Panc1 (cell line): ENCODE data around the gene FAM209B. TPM values are rescaled to one million over a fixed set of nuclear protein-coding genes. Genes with fewer than 3 reads are reported as not detected.

ENCODE experiments used
- ATAC-seq: fragments of 200-7000 bp; cut with Tn5 transposase; 2 replicates; pipeline ENCODE4 v1.9.1; 2020; ENCODE audit warnings: mild to moderate bottlenecking, moderate library complexity
- BruUV-seq: library from RNA; stranded (reverse); fragments of 400-500 nt; replicated peaks from 2 replicates; lab custom pipeline; 2021; lab: Mats Ljungman, UMichigan
- CTCF ChIA-PET: fragments of 300-600 bp; sonication (Branson Sonifier 250); formaldehyde crosslinking; loops from one replicate; lab custom pipeline; 2022; ENCODE audit warnings: antibody characterized with exemption; lab: Charles Lee
- POLR2A ChIA-PET: fragments of 300-600 bp; sonication (Branson Sonifier 250); formaldehyde crosslinking; loops from one replicate; lab custom pipeline; 2022; ENCODE audit warnings: antibody characterized with exemption; lab: Charles Lee
- DNase-seq: peaks from one replicate; pipeline ENCODE4 v3.0.0-alpha.2; 2010; ENCODE audit warnings: low read depth, low spot score
- H3K27ac ChIP-seq: 2 replicates; pipeline ENCODE4 v1.5.1; 2011; ENCODE audit warnings: mild to moderate bottlenecking, low read length, inconsistent platforms
- H3K27me3 ChIP-seq: fragments of 200-500 bp; sonication (Bioruptor generic); 2 replicates; pipeline ENCODE4 v1.6.0; 2014; ENCODE audit warnings: low read length, inconsistent platforms; ENCODE audit not compliant: control insufficient read depth, insufficient read depth
- H3K36me3 ChIP-seq: fragments of 200-500 bp; sonication (Bioruptor generic); 2 replicates; pipeline ENCODE4 v1.5.1; 2014; ENCODE audit warnings: inconsistent platforms, mild to moderate bottlenecking, low read length, moderate library complexity; ENCODE audit not compliant: control insufficient read depth, insufficient read depth
- H3K4me1 ChIP-seq: 2 replicates; pipeline ENCODE4 v1.5.1; 2011; ENCODE audit warnings: inconsistent platforms, mild to moderate bottlenecking, low read length, moderate library complexity; ENCODE audit not compliant: control insufficient read depth, insufficient read depth
- H3K4me3 ChIP-seq, 2 experiments: 2 replicates each; pipeline ENCODE4 v1.5.1; 2011 to 2012; ENCODE audit warnings: low read depth in 2 of 2, low read length in 2 of 2, mild to moderate bottlenecking in 2 of 2, inconsistent platforms in 1 of 2, moderate library complexity in 1 of 2
- H3K9me3 ChIP-seq: fragments of 200-500 bp; sonication (Bioruptor generic); 2 replicates; pipeline ENCODE4 v1.5.1; 2014; ENCODE audit warnings: low read depth, mild to moderate bottlenecking, inconsistent platforms, low read length, moderate library complexity; ENCODE audit not compliant: control insufficient read depth, insufficient read depth
- CTCF ChIP-seq: fragments of 450-650 bp; IDR thresholded peaks from 2 replicates; pipeline ENCODE4 v1.5.1; 2017; ENCODE audit warnings: mild to moderate bottlenecking
- POLR2AphosphoS5 ChIP-seq: IDR thresholded peaks from 2 replicates; pipeline ENCODE4 v1.6.1; 2012; ENCODE audit warnings: mild to moderate bottlenecking, low read depth, low read length, moderate library complexity
- SIN3A ChIP-seq: IDR thresholded peaks from 2 replicates; pipeline ENCODE4 v1.6.1; 2012; ENCODE audit warnings: low read depth, mild to moderate bottlenecking, low read length, moderate library complexity, borderline replicate concordance; ENCODE audit not compliant: insufficient read depth
- TCF7L2 ChIP-seq: IDR thresholded peaks from 2 replicates; pipeline ENCODE4 v1.6.1; 2011; ENCODE audit warnings: mild to moderate bottlenecking, low read depth, low read length, inconsistent platforms
- in situ Hi-C: cut with HindIII; loops from 2 replicates; pipeline ENCODE4 v1.10.0; 2016; ENCODE audit warnings: low sequenced_read_pairs, low pct_unique_long_range_greater_than_20kb
- intact Hi-C: fragments of 100-400 bp; cut with micrococcal nuclease; formaldehyde crosslinking; loops from one replicate; pipeline ENCODE4 v1.10.0; 2022; ENCODE audit not compliant: unreplicated experiment
- total RNA-seq: library from RNA; stranded (reverse); gene quantifications from one replicate; pipeline ENCODE4 v1.2.1, GENCODE V29; 2021; ENCODE audit not compliant: unreplicated experiment
- TF ChIP-seq, protein P1 (sequence below), 2 experiments: IDR thresholded peaks; 2 replicates each; pipeline ENCODE4 v1.6.1; 2011 to 2012; ENCODE audit warnings: low read depth in 2 of 2, control low read depth in 1 of 2, low read length in 1 of 2, mild to moderate bottlenecking in 1 of 2, moderate library complexity in 1 of 2; ENCODE audit not compliant: insufficient read depth in 1 of 2

Gene FAM209B
- total RNA-seq, 1 experiment from 2014 or later, result not detected

DNA sequence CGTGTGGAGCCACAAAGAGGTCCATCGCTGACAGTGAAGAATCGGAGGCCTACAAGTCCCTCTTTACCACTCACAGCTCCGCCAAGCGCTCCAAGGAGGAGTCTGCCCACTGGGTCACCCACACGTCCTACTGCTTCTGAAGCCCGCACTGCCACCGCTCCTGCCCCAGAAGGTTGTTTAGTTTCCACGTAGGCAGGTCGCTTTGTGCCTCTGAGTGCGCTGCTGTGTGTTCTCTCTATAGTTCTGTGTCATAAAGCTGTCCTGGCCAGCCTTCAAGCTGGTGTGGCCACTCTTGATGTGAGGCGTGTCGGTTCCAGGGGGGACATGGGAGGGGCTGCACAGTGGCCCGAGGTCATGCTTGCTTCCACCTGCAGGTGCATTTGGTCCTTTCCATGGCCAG is 14.9 kb upstream of the FAM209B start:
- intact Hi-C loops, result no loop called here
- CTCF ChIA-PET, result no interaction called here
- no peaks in the 10 kb centered on the region for H3K4me1 ChIP-seq
- ATAC-seq, result no peak
- TSS peak; percentile 71 for BruUV-seq
- H3K4me3 ChIP-seq, result no peak overlapping the region
- no peaks in the 10 kb centered on the region for H3K27me3 ChIP-seq
- POLR2A ChIA-PET, result no interaction called here
- in situ Hi-C loops, result no loop called here
- no peak for DNase-seq
- no peak overlapping the region for H3K27ac ChIP-seq
- no peaks in the 10 kb centered on the region for H3K9me3 ChIP-seq
- H3K36me3 ChIP-seq, result peaks cover 3% of the 10 kb centered on the region
- TF ChIP-seq SIN3A (no peak), POLR2AphosphoS5 (no peak), CTCF (no peak), TCF7L2 (no peak)
- TF ChIP-seq, protein P1, sequence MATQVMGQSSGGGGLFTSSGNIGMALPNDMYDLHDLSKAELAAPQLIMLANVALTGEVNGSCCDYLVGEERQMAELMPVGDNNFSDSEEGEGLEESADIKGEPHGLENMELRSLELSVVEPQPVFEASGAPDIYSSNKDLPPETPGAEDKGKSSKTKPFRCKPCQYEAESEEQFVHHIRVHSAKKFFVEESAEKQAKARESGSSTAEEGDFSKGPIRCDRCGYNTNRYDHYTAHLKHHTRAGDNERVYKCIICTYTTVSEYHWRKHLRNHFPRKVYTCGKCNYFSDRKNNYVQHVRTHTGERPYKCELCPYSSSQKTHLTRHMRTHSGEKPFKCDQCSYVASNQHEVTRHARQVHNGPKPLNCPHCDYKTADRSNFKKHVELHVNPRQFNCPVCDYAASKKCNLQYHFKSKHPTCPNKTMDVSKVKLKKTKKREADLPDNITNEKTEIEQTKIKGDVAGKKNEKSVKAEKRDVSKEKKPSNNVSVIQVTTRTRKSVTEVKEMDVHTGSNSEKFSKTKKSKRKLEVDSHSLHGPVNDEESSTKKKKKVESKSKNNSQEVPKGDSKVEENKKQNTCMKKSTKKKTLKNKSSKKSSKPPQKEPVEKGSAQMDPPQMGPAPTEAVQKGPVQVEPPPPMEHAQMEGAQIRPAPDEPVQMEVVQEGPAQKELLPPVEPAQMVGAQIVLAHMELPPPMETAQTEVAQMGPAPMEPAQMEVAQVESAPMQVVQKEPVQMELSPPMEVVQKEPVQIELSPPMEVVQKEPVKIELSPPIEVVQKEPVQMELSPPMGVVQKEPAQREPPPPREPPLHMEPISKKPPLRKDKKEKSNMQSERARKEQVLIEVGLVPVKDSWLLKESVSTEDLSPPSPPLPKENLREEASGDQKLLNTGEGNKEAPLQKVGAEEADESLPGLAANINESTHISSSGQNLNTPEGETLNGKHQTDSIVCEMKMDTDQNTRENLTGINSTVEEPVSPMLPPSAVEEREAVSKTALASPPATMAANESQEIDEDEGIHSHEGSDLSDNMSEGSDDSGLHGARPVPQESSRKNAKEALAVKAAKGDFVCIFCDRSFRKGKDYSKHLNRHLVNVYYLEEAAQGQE (IDR thresholded peaks at IDR 0.05; ENCODE audit: insufficient read depth in 1 of 2, low read depth in 2 of 2, low read length in 1 of 2), result no peak

DNA sequence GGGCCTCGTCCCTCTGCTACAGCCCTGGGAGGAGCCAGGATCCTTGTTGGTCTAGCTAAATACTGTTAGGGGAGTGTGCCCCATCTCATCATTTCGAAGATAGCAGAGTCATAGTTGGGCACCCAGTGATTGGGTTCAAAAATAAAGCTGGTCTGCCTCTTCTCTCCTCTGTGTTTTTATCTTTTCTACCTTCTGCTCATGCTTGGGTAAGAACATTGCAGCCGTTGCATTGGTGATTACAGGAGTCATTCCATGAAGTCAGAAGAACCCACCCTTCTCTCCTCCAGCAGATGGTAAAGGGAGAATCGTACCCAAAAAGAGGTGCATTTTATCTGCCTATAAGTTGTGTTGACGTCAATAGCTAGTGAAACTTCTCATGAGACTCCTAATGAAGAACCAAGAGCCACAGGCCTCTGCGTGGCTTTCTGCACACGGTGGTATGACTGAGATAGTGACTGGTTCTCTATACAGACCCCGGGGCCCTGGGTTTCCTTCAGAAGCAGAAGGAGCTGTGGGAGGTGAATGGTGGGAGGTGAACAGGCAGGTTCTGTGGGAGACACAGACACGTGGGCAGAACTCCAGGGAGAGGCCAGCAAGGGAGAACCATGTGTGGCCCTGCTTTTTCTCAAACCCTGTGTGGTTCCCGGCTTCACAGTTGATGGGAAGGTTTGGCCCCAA is 14.2 kb upstream of the FAM209B start:
- DNase-seq (no peak), ATAC-seq (no peak)
- BruUV-seq, result no TSS peak
- TF ChIP-seq SIN3A (no peak), CTCF (no peak), POLR2AphosphoS5 (no peak), TCF7L2 (no peak)
- TF ChIP-seq, protein P1 (IDR thresholded peaks at IDR 0.05; ENCODE audit: insufficient read depth in 1 of 2, low read depth in 2 of 2, low read length in 1 of 2), result no peak
- POLR2A ChIA-PET, result no interaction called here
- Histone ChIP-seq H3K9me3 (no peaks in the 10 kb centered on the region), H3K27ac (no peak overlapping the region), H3K4me1 (no peaks in the 10 kb centered on the region), H3K4me3 (no peak overlapping the region), H3K36me3 (peaks cover 3% of the 10 kb centered on the region), H3K27me3 (no peaks in the 10 kb centered on the region)
- in situ Hi-C loops (no loop called here), intact Hi-C loops (no loop called here)
- CTCF ChIA-PET, result no interaction called here
